ENCODE measurements around the gene SLC29A1.
"Not testable (repeated sequence)": the region's sequence is repeated elsewhere in the genome, so short reads cannot be mapped to it uniquely, and the experiment has no call there.

The SLC29A1 gene

GRCh38 chr6:44228836-44229235 lies 5.4 kb downstream of the SLC29A1 start:
- Histone ChIP-seq H3K4me1 (ENCODE audit: control insufficient read depth, insufficient read depth, low read depth, low read length) (peaks cover 20% of the 10 kb centered on the region), H3K4me2 (ENCODE audit: low read length, poor library complexity, severe bottlenecking) (no peak overlapping the region), H3K27me3 (ENCODE audit: control insufficient read depth in 1 of 2, insufficient read depth in 1 of 2, low read length in 2 of 2) (no peaks in the 10 kb centered on the region), H2AFZ (ENCODE audit: low read depth, low read length) (no peak overlapping the region), H3K9ac (ENCODE audit: low read length) (no peak overlapping the region), H2BK12ac (ENCODE audit: low read length in 2 of 2) (no peak overlapping the region), H3K36me3 (ENCODE audit: control insufficient read depth in 1 of 2, insufficient read depth in 2 of 2, low read depth in 1 of 2, low read length in 2 of 2) (peaks cover 14 to 54% of the 10 kb centered on the region in 2 experiments), H3K4ac (ENCODE audit: low read depth in 1 of 2, low read length in 2 of 2) (no peak overlapping the region), H2AK5ac (ENCODE audit: low read length, severe bottlenecking) (no peak overlapping the region), H3K4me3 (ENCODE audit: insufficient read depth in 1 of 2, low read depth in 1 of 2, low read length in 2 of 2) (no peak overlapping the region), H3K9me3 (ENCODE audit: control insufficient read depth, low read length) (no peaks in the 10 kb centered on the region), H3K18ac (ENCODE audit: low read depth in 1 of 2, low read length in 2 of 2) (no peak overlapping the region), H4K91ac (ENCODE audit: low read length) (no peak overlapping the region), H3K27ac (ENCODE audit: low read length, poor library complexity, severe bottlenecking) (no peak overlapping the region), H4K8ac (ENCODE audit: low read length) (no peak overlapping the region), H2BK120ac (ENCODE audit: low read depth, low read length) (no peak overlapping the region), H2BK15ac (ENCODE audit: low read depth, poor library complexity, severe bottlenecking) (no peak overlapping the region), H3K79me1 (replicated peaks; ENCODE audit: low read length, poor library complexity, severe bottlenecking) (peaks cover 32% of the 10 kb centered on the region), H2BK5ac (ENCODE audit: low read depth, low read length, poor library complexity, severe bottlenecking) (no peak overlapping the region), H3K14ac (ENCODE audit: low read length in 2 of 2) (no peak overlapping the region), H3K23ac (ENCODE audit: low read length in 2 of 2) (no peak overlapping the region)
- DNase-seq: no peak
- 94% methylated on average over 5 of the region's 5 CpGs for WGBS

DNA sequence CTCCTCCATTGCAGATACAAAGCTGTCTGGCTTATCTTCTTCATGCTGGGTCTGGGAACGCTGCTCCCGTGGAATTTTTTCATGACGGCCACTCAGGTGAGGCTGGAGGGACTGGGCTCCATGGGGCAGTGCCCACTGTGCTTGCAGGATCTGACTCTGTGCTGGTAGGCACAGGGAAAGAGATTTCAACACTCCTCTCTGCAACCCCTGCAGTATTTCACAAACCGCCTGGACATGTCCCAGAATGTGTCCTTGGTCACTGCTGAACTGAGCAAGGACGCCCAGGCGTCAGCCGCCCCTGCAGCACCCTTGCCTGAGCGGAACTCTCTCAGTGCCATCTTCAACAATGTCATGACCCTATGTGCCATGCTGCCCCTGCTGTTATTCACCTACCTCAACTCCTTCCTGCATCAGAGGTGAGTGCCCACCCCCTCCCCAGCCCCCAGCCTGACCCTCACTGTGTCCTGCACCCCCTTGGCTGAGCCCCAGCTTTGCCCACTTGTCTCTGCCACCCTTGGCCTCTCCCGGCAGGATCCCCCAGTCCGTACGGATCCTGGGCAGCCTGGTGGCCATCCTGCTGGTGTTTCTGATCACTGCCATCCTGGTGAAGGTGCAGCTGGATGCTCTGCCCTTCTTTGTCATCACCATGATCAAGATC lies 6.1 kb downstream of the SLC29A1 start:
- no peak overlapping the region for H3K4me2 ChIP-seq (ENCODE audit: low read length, poor library complexity, severe bottlenecking)

GRCh38 chr6:44230034-44230675 lies 6.8 kb downstream of the SLC29A1 start:
- Histone ChIP-seq H3K4me2 (ENCODE audit: low read length, poor library complexity, severe bottlenecking) (no peak overlapping the region), H2AFZ (ENCODE audit: low read depth, low read length) (no peak overlapping the region), H3K27ac (ENCODE audit: low read length, poor library complexity, severe bottlenecking) (no peak overlapping the region), H4K8ac (ENCODE audit: low read length) (no peak overlapping the region), H2BK5ac (ENCODE audit: low read depth, low read length, poor library complexity, severe bottlenecking) (no peak overlapping the region), H2AK5ac (ENCODE audit: low read length, severe bottlenecking) (no peak overlapping the region), H2BK120ac (ENCODE audit: low read depth, low read length) (no peak overlapping the region), H3K9ac (ENCODE audit: low read length) (no peak overlapping the region), H2BK12ac (ENCODE audit: low read length in 2 of 2) (no peak overlapping the region), H3K18ac (ENCODE audit: low read depth in 1 of 2, low read length in 2 of 2) (no peak overlapping the region), H3K36me3 (ENCODE audit: control insufficient read depth in 1 of 2, insufficient read depth in 2 of 2, low read depth in 1 of 2, low read length in 2 of 2) (peaks cover 14 to 54% of the 10 kb centered on the region in 2 experiments), H3K14ac (ENCODE audit: low read length in 2 of 2) (peak overlapping the region in 1 of 2 experiments; percentile 20), H3K4me3 (ENCODE audit: insufficient read depth in 1 of 2, low read depth in 1 of 2, low read length in 2 of 2) (no peak overlapping the region), H3K79me1 (replicated peaks; ENCODE audit: low read length, poor library complexity, severe bottlenecking) (peaks cover 22% of the 10 kb centered on the region), H2BK15ac (ENCODE audit: low read depth, poor library complexity, severe bottlenecking) (no peak overlapping the region), H3K9me3 (ENCODE audit: control insufficient read depth, low read length) (no peaks in the 10 kb centered on the region), H3K4me1 (ENCODE audit: control insufficient read depth, insufficient read depth, low read depth, low read length) (peaks cover 22% of the 10 kb centered on the region), H3K23ac (ENCODE audit: low read length in 2 of 2) (no peak overlapping the region), H3K27me3 (ENCODE audit: control insufficient read depth in 1 of 2, insufficient read depth in 1 of 2, low read length in 2 of 2) (no peaks in the 10 kb centered on the region), H4K91ac (ENCODE audit: low read length) (no peak overlapping the region), H3K4ac (ENCODE audit: low read depth in 1 of 2, low read length in 2 of 2) (no peak overlapping the region)
- DNase-seq: no peak
- WGBS: 97% methylated on average over 8 of the region's 10 CpGs

More for the DNA sequence above, 6.1 kb downstream of the SLC29A1 start:
- WGBS: 94% methylated on average over 11 of the region's 11 CpGs
- no peak overlapping the region for H3K27ac ChIP-seq (ENCODE audit: low read length, poor library complexity, severe bottlenecking)
- peaks cover 21% of the 10 kb centered on the region for H3K4me1 ChIP-seq (ENCODE audit: control insufficient read depth, insufficient read depth, low read depth, low read length)
- no peak overlapping the region for H4K91ac ChIP-seq (ENCODE audit: low read length)
- peaks cover 14 to 54% of the 10 kb centered on the region in 2 experiments for H3K36me3 ChIP-seq (ENCODE audit: control insufficient read depth in 1 of 2, insufficient read depth in 2 of 2, low read depth in 1 of 2, low read length in 2 of 2)
- no peak for DNase-seq
- no peak overlapping the region for H3K4me3 ChIP-seq (ENCODE audit: insufficient read depth in 1 of 2, low read depth in 1 of 2, low read length in 2 of 2)
- no peaks in the 10 kb centered on the region for H3K27me3 ChIP-seq (ENCODE audit: control insufficient read depth in 1 of 2, insufficient read depth in 1 of 2, low read length in 2 of 2)
- H2BK120ac ChIP-seq (ENCODE audit: low read depth, low read length): no peak overlapping the region
- H2BK12ac ChIP-seq (ENCODE audit: low read length in 2 of 2): no peak overlapping the region
- H3K9me3 ChIP-seq (ENCODE audit: control insufficient read depth, low read length): no peaks in the 10 kb centered on the region
- H3K23ac ChIP-seq (ENCODE audit: low read length in 2 of 2): no peak overlapping the region
- H3K18ac ChIP-seq (ENCODE audit: low read depth in 1 of 2, low read length in 2 of 2): no peak overlapping the region
- H3K79me1 ChIP-seq (replicated peaks; ENCODE audit: low read length, poor library complexity, severe bottlenecking): peaks cover 28% of the 10 kb centered on the region
- H2AK5ac ChIP-seq (ENCODE audit: low read length, severe bottlenecking): no peak overlapping the region
- no peak overlapping the region for H3K9ac ChIP-seq (ENCODE audit: low read length)
- H3K4ac ChIP-seq (ENCODE audit: low read depth in 1 of 2, low read length in 2 of 2): no peak overlapping the region
- no peak overlapping the region for H2BK5ac ChIP-seq (ENCODE audit: low read depth, low read length, poor library complexity, severe bottlenecking)
- H4K8ac ChIP-seq (ENCODE audit: low read length): no peak overlapping the region
- H3K14ac ChIP-seq (ENCODE audit: low read length in 2 of 2): no peak overlapping the region
- no peak overlapping the region for H2BK15ac ChIP-seq (ENCODE audit: low read depth, poor library complexity, severe bottlenecking)
- no peak overlapping the region for H2AFZ ChIP-seq (ENCODE audit: low read depth, low read length)

GRCh38 chr6:44231426-44231825 lies 8.0 kb downstream of the SLC29A1 start:
- H2BK15ac ChIP-seq (ENCODE audit: low read depth, poor library complexity, severe bottlenecking); DNase-seq; H2AFZ ChIP-seq (ENCODE audit: low read depth, low read length); H2BK5ac ChIP-seq (ENCODE audit: low read depth, low read length, poor library complexity, severe bottlenecking); H3K18ac ChIP-seq (ENCODE audit: low read depth in 1 of 2, low read length in 2 of 2); H3K9ac ChIP-seq (ENCODE audit: low read length); H2AK5ac ChIP-seq (ENCODE audit: low read length, severe bottlenecking); H2BK12ac ChIP-seq (ENCODE audit: low read length in 2 of 2); H4K8ac ChIP-seq (ENCODE audit: low read length); H4K91ac ChIP-seq (ENCODE audit: low read length); H2BK120ac ChIP-seq (ENCODE audit: low read depth, low read length); H3K9me3 ChIP-seq (ENCODE audit: control insufficient read depth, low read length); H3K27ac ChIP-seq (ENCODE audit: low read length, poor library complexity, severe bottlenecking); H3K27me3 ChIP-seq (ENCODE audit: control insufficient read depth in 1 of 2, insufficient read depth in 1 of 2, low read length in 2 of 2); H3K4ac ChIP-seq (ENCODE audit: low read depth in 1 of 2, low read length in 2 of 2); H3K4me3 ChIP-seq (ENCODE audit: insufficient read depth in 1 of 2, low read depth in 1 of 2, low read length in 2 of 2); H3K23ac ChIP-seq (ENCODE audit: low read length in 2 of 2); H3K14ac ChIP-seq (ENCODE audit: low read length in 2 of 2); H3K4me2 ChIP-seq (ENCODE audit: low read length, poor library complexity, severe bottlenecking): not testable (repeated sequence)
- H3K36me3 ChIP-seq (ENCODE audit: control insufficient read depth in 1 of 2, insufficient read depth in 2 of 2, low read depth in 1 of 2, low read length in 2 of 2): peaks cover 14 to 54% of the 10 kb centered on the region in 2 experiments
- H3K79me1 ChIP-seq (replicated peaks; ENCODE audit: low read length, poor library complexity, severe bottlenecking): peaks cover 16% of the 10 kb centered on the region
- 97% methylated on average over 9 of the region's 9 CpGs for WGBS
- H3K4me1 ChIP-seq (ENCODE audit: control insufficient read depth, insufficient read depth, low read depth, low read length): peaks cover 25% of the 10 kb centered on the region
